Stimulated activated effector memory CD8-positive, alpha-beta T cell treated with anti-CD3 and anti-CD28 coated beads, Interleukin-12 subunit alpha, Interleukin-12 subunit beta, amount 100 ng/mL, for 72 hours (primary cell): ENCODE measurements around the gene SRRM2.

Experiments
- ATAC-seq: fragments of 150-1000 bp; cut with Tn5 transposase; 2 replicates; pipeline ENCODE4 v1.10.0; 2021
- DNase-seq, 2 donors: peaks; one replicate each; pipeline ENCODE4 v3.0.0; 2021 to 2022; ENCODE audit warnings: low spot score in 2 of 2
- H3K27ac Mint-ChIP-seq: one replicate; pipeline ENCODE4 v1.8.0; 2022; ENCODE audit warnings: mild to moderate bottlenecking, mixed read lengths
- H3K36me3 Mint-ChIP-seq: one replicate; pipeline ENCODE4 v1.8.0; 2022; ENCODE audit warnings: mild to moderate bottlenecking, mixed read lengths
- H3K4me1 Mint-ChIP-seq: one replicate; pipeline ENCODE4 v1.8.0; 2022; ENCODE audit warnings: mixed read lengths
- H3K4me3 Mint-ChIP-seq: one replicate; pipeline ENCODE4 v1.8.0; 2022; ENCODE audit warnings: mild to moderate bottlenecking, mixed read lengths
- H3K9me3 Mint-ChIP-seq: one replicate; pipeline ENCODE4 v1.8.0; 2022; ENCODE audit warnings: mixed read lengths

The SRRM2 gene

GRCh38 chr16:2819179-2819938 is 66.9 kb downstream of the SRRM2 start:
- H3K9me3 Mint-ChIP-seq: no peaks in the 10 kb centered on the region
- H3K4me1 Mint-ChIP-seq: no peaks in the 10 kb centered on the region
- DNase-seq (no peak), ATAC-seq (no peak)
- H3K27ac Mint-ChIP-seq: no peak overlapping the region
- no peak overlapping the region for H3K4me3 Mint-ChIP-seq
- H3K36me3 Mint-ChIP-seq: no peaks in the 10 kb centered on the region

GRCh38 chr16:2819939-2820835 is 67.7 kb downstream of the SRRM2 start:
- no peaks in the 10 kb centered on the region for H3K4me1 Mint-ChIP-seq
- no peaks in the 10 kb centered on the region for H3K36me3 Mint-ChIP-seq
- no peaks in the 10 kb centered on the region for H3K9me3 Mint-ChIP-seq
- H3K27ac Mint-ChIP-seq: no peak overlapping the region
- H3K4me3 Mint-ChIP-seq: no peak overlapping the region
- ATAC-seq (no peak), DNase-seq (no peak)
